Suprapubic skin (tissue), 3 donors: Measurements from ENCODE around the gene HNRNPA2B1.

Experiments
- POLR2AphosphoS5 ChIP-seq, 3 donors: sonication (generic); formaldehyde crosslinking; IDR thresholded peaks; one replicate each; pipeline ENCODE4 v1.6.1; 2017; ENCODE audit warnings: antibody characterized with exemption in 3 of 3
- TF ChIP-seq, protein P1 (sequence below), 2 donors: fragments of 200-600 bp in 1 of 2; fragments of 450-650 bp in 1 of 2; sonication (generic) in 1 of 2; IDR thresholded peaks; one replicate each; pipeline ENCODE4 v1.5.1; 2016 to 2019; ENCODE audit warnings: antibody characterized with exemption in 2 of 2, mild to moderate bottlenecking in 1 of 2, moderate library complexity in 1 of 2

DNA sequence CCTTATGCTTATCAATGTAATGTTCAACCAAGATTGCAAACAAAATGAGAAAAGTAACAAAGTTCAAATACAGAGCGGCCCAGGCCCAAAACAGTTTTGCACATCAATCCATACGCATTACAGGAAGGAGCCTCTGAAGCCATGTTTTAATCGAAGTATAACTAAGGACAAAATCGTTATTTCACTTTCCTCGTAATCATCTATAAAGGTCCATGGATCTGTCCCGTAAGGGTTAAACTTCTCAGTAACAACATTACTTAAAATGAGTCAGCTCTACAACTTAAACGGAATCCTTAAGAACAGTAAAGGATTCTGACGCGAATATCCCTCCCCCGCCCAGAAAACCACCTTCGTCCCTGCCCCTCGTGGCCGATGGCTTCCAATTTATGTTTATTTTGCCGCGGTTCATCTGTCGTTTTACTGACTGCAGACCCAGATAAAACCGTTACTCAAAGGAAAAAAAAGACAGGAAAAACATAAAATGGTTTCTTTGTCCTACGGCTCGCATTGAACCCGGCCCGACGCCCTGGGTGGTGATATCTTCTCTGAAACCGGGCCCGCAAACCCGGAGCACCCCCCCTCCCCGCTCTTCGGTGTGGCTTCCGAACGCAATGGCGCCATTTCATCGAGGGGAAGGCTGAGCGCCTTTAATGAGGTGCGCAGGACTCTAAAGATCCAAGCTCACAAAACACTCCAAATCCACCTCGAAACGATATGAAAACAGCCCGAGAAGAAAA lies 1.1 kb downstream of the HNRNPA2B1 start:
- TF ChIP-seq, protein P1, sequence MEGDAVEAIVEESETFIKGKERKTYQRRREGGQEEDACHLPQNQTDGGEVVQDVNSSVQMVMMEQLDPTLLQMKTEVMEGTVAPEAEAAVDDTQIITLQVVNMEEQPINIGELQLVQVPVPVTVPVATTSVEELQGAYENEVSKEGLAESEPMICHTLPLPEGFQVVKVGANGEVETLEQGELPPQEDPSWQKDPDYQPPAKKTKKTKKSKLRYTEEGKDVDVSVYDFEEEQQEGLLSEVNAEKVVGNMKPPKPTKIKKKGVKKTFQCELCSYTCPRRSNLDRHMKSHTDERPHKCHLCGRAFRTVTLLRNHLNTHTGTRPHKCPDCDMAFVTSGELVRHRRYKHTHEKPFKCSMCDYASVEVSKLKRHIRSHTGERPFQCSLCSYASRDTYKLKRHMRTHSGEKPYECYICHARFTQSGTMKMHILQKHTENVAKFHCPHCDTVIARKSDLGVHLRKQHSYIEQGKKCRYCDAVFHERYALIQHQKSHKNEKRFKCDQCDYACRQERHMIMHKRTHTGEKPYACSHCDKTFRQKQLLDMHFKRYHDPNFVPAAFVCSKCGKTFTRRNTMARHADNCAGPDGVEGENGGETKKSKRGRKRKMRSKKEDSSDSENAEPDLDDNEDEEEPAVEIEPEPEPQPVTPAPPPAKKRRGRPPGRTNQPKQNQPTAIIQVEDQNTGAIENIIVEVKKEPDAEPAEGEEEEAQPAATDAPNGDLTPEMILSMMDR (IDR thresholded peaks at IDR 0.05): no peak
- TF ChIP-seq POLR2AphosphoS5 (IDR thresholded peaks at IDR 0.05): no peak
